Ovary (tissue), 9 donors: ENCODE measurements around the gene NFKB2. TPM values are rescaled to one million over a fixed set of nuclear protein-coding genes. Genes with fewer than 3 reads are reported as not detected.
A peak's percentile ranks its signal among the peaks of the same experiment; 100 is the strongest.

Experiments
- DNase-seq, 5 donors: peaks; one replicate each; pipeline ENCODE4 v3.0.0-alpha.2; 2019 to 2020
- H3K27ac ChIP-seq, 2 donors: fragments of 200-600 bp; one replicate each; pipeline versions ENCODE4 v1.5.1 to v1.8.0; 2019 to 2022
- H3K27me3 ChIP-seq: fragments of 200-600 bp; one replicate; pipeline ENCODE4 v1.8.0; 2022
- H3K36me3 ChIP-seq: fragments of 200-600 bp; sonication (generic); one replicate; pipeline ENCODE4 v1.5.1; 2019
- H3K4me1 ChIP-seq: one replicate; pipeline ENCODE4 v1.8.1; 2013; ENCODE audit warnings: mild to moderate bottlenecking, moderate library complexity; ENCODE audit not compliant: insufficient read depth
- H3K4me3 ChIP-seq: fragments of 200-600 bp; sonication (generic); one replicate; pipeline ENCODE4 v1.5.1; 2017
- H3K9me3 ChIP-seq, 2 donors: fragments of 200-600 bp in 1 of 2; sonication (generic) in 1 of 2; one replicate each; pipeline versions ENCODE4 v1.5.1 to v1.8.1; 2013 to 2019; ENCODE audit warnings: mild to moderate bottlenecking in 1 of 2, moderate library complexity in 1 of 2
- CTCF ChIP-seq, 3 donors: fragments of 450-650 bp in 2 of 3; fragments of 200-600 bp in 1 of 3; IDR thresholded peaks; one replicate each; pipeline versions ENCODE4 v1.5.1 to v1.8.0; 2016 to 2022; ENCODE audit warnings: antibody characterized with exemption in 3 of 3, mild to moderate bottlenecking in 1 of 3
- EP300 ChIP-seq: sonication (generic); formaldehyde crosslinking; IDR thresholded peaks from one replicate; pipeline ENCODE4 v1.6.1; 2017; ENCODE audit warnings: antibody characterized with exemption
- POLR2A ChIP-seq: fragments of 450-650 bp; IDR thresholded peaks from one replicate; pipeline ENCODE4 v1.6.1; 2017; ENCODE audit warnings: antibody characterized with exemption, mild to moderate bottlenecking, moderate library complexity
- WGBS, 3 donors: extraction: QIAGEN DNeasy Blood & Tissue Kit in 1 of 3; methylation state at CpG; one replicate each; pipeline versions ENCODE4 v1.1.5 to v1.1.7; 2013 to 2017; 5-methylcytosine and 5-hydroxymethylcytosine counted together
- intact Hi-C, 4 donors: fragments of 100-400 bp; cut with DNase I; formaldehyde crosslinking; loops; one replicate each; pipeline versions ENCODE4 v1.11.0 to v1.15.1; 2022 to 2023
- polyA plus RNA-seq, 2 donors: library from polyadenylated mRNA; stranded (reverse); fragments of 200-250 nt in 1 of 2; fragments of 350-450 nt in 1 of 2; fragmentation: Illumina TruSeq in 1 of 2; extraction: RNeasy Lipid Tissue Mini Kit (QIAGEN cat#74804) in 1 of 2; gene quantifications; one replicate each; pipeline ENCODE4 v1.2.3, GENCODE V29; 2013 to 2014
- total RNA-seq, 7 donors: library from RNA; depleted of rRNA in 2 of 7; stranded (reverse); fragments of >200 nt in 2 of 7; fragmentation: NEBNext Ultra II Directional in 3 of 7; extraction: Animal tissue kit (Norgen Biotek cat#: 25700) in 3 of 7; gene quantifications; one replicate each; pipeline versions ENCODE4 v1.1.0 to v1.2.4, GENCODE V29; 2016 to 2023
- donor health status: DM: no; HTN: no; CAD: no; lungs with moderate emphysema.
- donor health status: DM: no; HTN: no; CAD: no.
- donor health status: Bipolar disorder and iron deficiency.
- donor health status: DM: yes; HTN: yes; CAD: no.
- donor health status: DM: no; HTN: no; CAD: no.
- donor health status: DM: yes; HTN: yes; CAD: no.

The NFKB2 gene
- total and polyA plus RNA-seq, 9 donors = 16.3 to 42.6 (median 32.7) TPM

GRCh38 chr10:102389894-102390293 lies 5.6 kb upstream of the NFKB2 start:
- DNase-seq = no peak
- no peak for TF ChIP-seq EP300
- TF ChIP-seq POLR2A = no peak
- no peak for TF ChIP-seq CTCF (IDR thresholded peaks at IDR 0.05)
- H3K27ac ChIP-seq = no peak overlapping the region
- H3K36me3 ChIP-seq = no peaks in the 10 kb centered on the region
- no peaks in the 10 kb centered on the region for H3K27me3 ChIP-seq
- no peak overlapping the region for H3K4me3 ChIP-seq
- H3K9me3 ChIP-seq = no peaks in the 10 kb centered on the region
- H3K4me1 ChIP-seq = peaks cover 1% of the 10 kb centered on the region
- WGBS, 3 donors = 77 to 85% (median 82%) methylated on average over 3 of the region's 3 CpGs
- intact Hi-C loops = loop anchor here in 3 of 4 donors (5.0 to 10.0 kb wide), 3 partner anchors 85 to 195 kb away; no protein-coding TSS in a partner anchor

DNA sequence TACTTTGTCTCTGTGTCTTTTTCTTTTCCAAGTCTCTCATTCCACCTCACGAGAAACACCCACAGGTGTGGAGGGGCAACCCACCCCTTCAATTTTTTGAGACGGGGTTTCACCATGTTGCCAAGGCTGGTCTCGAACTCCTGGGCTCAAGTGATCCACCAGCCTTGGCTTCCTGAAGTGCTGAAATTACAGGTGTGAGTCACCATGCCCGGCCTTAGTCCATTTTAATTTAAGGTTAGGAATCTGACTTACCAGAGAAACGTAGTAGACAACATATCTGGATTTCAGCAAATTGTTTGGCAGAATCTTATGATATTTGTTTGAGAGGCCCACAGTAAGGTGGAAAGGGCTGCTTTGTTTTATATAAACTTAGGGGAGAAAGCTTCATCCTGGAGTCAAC lies 3.2 kb upstream of the NFKB2 start:
- Histone ChIP-seq H3K27ac (no peak overlapping the region), H3K4me1 (peaks cover 6% of the 10 kb centered on the region), H3K27me3 (no peaks in the 10 kb centered on the region), H3K36me3 (no peaks in the 10 kb centered on the region), H3K4me3 (no peak overlapping the region), H3K9me3 (no peaks in the 10 kb centered on the region)
- TF ChIP-seq CTCF (IDR thresholded peaks at IDR 0.05) (no peak), POLR2A (no peak)
- intact Hi-C loops = loop anchor here in 2 of 4 donors (5.0 to 10.0 kb wide), 2 partner anchors 190 to 192 kb away; no protein-coding TSS in a partner anchor
- WGBS, 3 donors = 76 to 82% (median 81%) methylated on average over 5 of the region's 5 CpGs
- no peak for DNase-seq

- Histone ChIP-seq H3K27ac (peak overlapping the region; percentile 92 to 97), H3K36me3 (no peaks in the 10 kb centered on the region), H3K4me1 (peaks cover 6% of the 10 kb centered on the region), H3K4me3 (peak overlapping the region; percentile 75), H3K27me3 (no peaks in the 10 kb centered on the region), H3K9me3 (no peaks in the 10 kb centered on the region)
- DNase-seq = peak in 1 of 5 donors; percentile 48
- no peak for TF ChIP-seq POLR2A
- TF ChIP-seq EP300 = no peak
- TF ChIP-seq CTCF (IDR thresholded peaks at IDR 0.05) = no peak
- intact Hi-C loops = loop anchor here in 2 of 4 donors (5.0 to 10.0 kb wide), 2 partner anchors 189 to 191 kb away; no protein-coding TSS in a partner anchor
- 25 to 31% (median 25%) methylated on average over 30 of the region's 30 CpGs for WGBS, 3 donors
These were observed 2.0 kb upstream of the NFKB2 start for GRCh38 chr10:102393411-102394078.

GRCh38 chr10:102394079-102394800 lies 1.3 kb upstream of the NFKB2 start:
- peak overlapping the region; percentile 75 for H3K4me3 ChIP-seq
- peak overlapping the region; percentile 92 to 97 for H3K27ac ChIP-seq
- TF ChIP-seq POLR2A (peak; percentile 86), EP300 (peak; percentile 71), CTCF (IDR thresholded peaks at IDR 0.05) (peak; percentile 96 to 99 (median 99))
- H3K36me3 ChIP-seq = no peaks in the 10 kb centered on the region
- DNase-seq = peak; percentile 92 to 96 (median 94)
- intact Hi-C loops = loop anchor here in 2 of 4 donors (5.0 to 10.0 kb wide), 2 partner anchors 188 to 191 kb away; no protein-coding TSS in a partner anchor
- peaks cover 6% of the 10 kb centered on the region for H3K4me1 ChIP-seq
- H3K9me3 ChIP-seq = no peaks in the 10 kb centered on the region
- no peaks in the 10 kb centered on the region for H3K27me3 ChIP-seq
- 0 to 1% (median 0%) methylated on average over 62 to 71 of the region's 71 CpGs for WGBS, 3 donors
